ENCODE data around the gene C9orf43. TPM values are rescaled to one million over a fixed set of nuclear protein-coding genes. Genes with fewer than 3 reads are reported as not detected.

The C9orf43 gene
- total RNA-seq, 6 donors from 2014 or later = 0.23 to 3.1 (median 0.43) TPM

DNA sequence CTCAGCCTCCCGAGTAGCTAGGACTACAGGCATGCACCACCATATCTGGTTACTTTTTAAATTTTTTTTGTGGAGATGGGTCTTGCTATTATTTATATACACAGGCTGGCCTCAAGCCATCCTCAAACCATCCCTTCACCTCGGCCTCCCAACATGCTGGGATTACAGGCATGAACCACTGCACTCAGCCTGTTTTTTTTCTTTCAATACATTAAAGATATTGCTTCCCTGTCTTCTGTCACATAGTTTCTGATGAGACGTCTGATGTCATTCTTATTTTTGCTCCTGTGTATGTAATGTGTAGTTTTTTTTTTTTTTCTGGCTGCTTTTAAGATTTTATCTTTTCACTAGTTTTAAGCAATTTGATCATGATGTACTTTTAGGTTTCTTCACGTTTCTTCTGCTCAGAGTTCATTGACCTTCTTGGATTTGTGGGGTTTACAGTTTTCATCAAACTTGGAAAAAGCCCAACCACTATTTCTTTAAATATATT is 41.6 kb downstream of the C9orf43 start:
- H3K4me3 ChIP-seq = no peak overlapping the region
- no peak for TF ChIP-seq POLR2AphosphoS5 (IDR thresholded peaks at IDR 0.05)
- no peak for TF ChIP-seq POLR2A (IDR thresholded peaks at IDR 0.05)
- TF ChIP-seq, protein P1, sequence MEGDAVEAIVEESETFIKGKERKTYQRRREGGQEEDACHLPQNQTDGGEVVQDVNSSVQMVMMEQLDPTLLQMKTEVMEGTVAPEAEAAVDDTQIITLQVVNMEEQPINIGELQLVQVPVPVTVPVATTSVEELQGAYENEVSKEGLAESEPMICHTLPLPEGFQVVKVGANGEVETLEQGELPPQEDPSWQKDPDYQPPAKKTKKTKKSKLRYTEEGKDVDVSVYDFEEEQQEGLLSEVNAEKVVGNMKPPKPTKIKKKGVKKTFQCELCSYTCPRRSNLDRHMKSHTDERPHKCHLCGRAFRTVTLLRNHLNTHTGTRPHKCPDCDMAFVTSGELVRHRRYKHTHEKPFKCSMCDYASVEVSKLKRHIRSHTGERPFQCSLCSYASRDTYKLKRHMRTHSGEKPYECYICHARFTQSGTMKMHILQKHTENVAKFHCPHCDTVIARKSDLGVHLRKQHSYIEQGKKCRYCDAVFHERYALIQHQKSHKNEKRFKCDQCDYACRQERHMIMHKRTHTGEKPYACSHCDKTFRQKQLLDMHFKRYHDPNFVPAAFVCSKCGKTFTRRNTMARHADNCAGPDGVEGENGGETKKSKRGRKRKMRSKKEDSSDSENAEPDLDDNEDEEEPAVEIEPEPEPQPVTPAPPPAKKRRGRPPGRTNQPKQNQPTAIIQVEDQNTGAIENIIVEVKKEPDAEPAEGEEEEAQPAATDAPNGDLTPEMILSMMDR (IDR thresholded peaks at IDR 0.05) = no peak
- no peak for TF ChIP-seq EP300 (IDR thresholded peaks at IDR 0.05)
- no peaks in the 10 kb centered on the region for H3K9me3 ChIP-seq
- WGBS, 2 donors = 81 to 91% methylated on average over 4 of the region's 4 CpGs
- H3K27me3 ChIP-seq = no peaks in the 10 kb centered on the region
- no peak for DNase-seq
- no peaks in the 10 kb centered on the region for H3K36me3 ChIP-seq
- no peak overlapping the region for H3K27ac ChIP-seq
- no peak for ATAC-seq (ENCODE audit: low FRiP score in 2 of 2)
- H3K4me1 ChIP-seq = peaks cover 21 to 28% (median 22%) of the 10 kb centered on the region in 4 donors

DNA sequence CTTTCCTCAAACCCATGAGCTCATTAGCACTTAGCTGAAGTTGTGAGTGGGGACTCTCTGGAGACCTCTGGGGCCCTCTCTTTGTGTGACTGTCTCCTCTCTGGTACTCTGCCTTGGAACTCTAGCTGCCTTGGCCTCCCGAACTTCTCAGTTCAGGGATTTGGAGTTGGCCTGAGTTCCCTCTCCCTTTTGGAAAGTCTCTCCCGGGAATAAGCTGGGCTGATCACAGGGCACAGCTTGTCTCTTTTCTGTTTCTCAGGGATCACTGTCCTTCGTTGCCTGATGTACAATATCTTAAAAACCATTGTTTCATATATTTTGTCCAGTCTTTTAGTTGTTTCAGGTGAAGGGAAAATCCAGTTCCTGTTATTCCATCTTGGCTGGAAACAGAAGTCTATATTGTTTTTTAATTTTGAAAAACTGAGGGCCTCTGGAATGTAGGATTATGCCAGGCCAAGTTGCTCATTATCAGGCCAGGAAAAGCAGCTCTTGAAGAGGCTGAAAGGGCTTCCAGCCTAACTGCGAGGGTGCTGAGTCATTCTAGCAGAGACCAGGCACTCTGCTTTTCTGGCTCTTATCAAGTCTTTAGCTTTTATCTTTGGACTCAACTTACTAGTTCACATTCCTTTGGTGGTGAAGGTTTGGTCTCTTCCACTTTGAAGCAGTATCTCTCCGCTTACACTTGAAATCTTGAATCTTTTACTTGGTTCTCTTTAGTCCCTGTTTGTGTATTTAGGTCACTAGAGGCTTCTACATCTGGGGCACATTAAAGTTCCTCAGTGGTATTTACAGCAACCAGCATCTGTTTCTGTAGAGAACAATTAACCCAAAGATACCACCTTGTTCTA is 44.6 kb downstream of the C9orf43 start:
- no peaks in the 10 kb centered on the region for H3K27me3 ChIP-seq
- DNase-seq (peak in 1 of 2 donors; percentile 76), ATAC-seq (ENCODE audit: low FRiP score in 2 of 2) (peak; percentile 91 to 95)
- H3K9me3 ChIP-seq = no peaks in the 10 kb centered on the region
- H3K4me3 ChIP-seq = no peak overlapping the region
- WGBS, 2 donors = 46 to 56% methylated on average over 5 of the region's 5 CpGs
- peaks cover 17 to 28% (median 21%) of the 10 kb centered on the region in 4 donors for H3K4me1 ChIP-seq
- peak overlapping the region; percentile 78 to 82 (median 82) for H3K27ac ChIP-seq
- no peak for TF ChIP-seq POLR2AphosphoS5 (IDR thresholded peaks at IDR 0.05)
- no peak for TF ChIP-seq POLR2A (IDR thresholded peaks at IDR 0.05)
- TF ChIP-seq, protein P1 (IDR thresholded peaks at IDR 0.05) = no peak
- TF ChIP-seq EP300 (IDR thresholded peaks at IDR 0.05) = no peak
- no peaks in the 10 kb centered on the region for H3K36me3 ChIP-seq

DNA sequence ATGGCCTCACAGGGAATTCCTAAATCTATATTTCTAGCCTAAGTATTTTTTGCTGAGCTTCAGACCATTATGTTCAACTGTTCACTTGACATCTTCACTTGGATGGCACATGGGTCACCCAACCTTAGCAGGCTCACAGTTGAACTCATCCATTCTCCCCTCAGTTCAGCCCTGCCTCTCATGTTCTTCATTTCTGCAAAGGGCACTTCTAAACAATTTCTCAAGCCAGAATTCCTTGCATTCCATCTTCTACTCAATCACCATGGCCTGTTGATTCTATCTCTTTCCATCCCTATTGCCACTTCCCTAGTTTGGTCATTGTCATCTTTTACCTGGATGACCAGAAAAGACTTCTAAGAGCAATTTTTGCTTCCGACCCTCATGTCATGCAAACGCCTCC is 45.7 kb downstream of the C9orf43 start:
- no peak for TF ChIP-seq POLR2A (IDR thresholded peaks at IDR 0.05)
- TF ChIP-seq, protein P1 (IDR thresholded peaks at IDR 0.05) = no peak
- H3K36me3 ChIP-seq = no peaks in the 10 kb centered on the region
- H3K4me1 ChIP-seq = peaks cover 17 to 28% (median 21%) of the 10 kb centered on the region in 4 donors
- no peak overlapping the region for H3K4me3 ChIP-seq
- no peak for DNase-seq
- WGBS, 2 donors = 83 to 91% methylated on average over 2 of the region's 2 CpGs
- peak overlapping the region; percentile 78 to 82 (median 82) for H3K27ac ChIP-seq
- no peaks in the 10 kb centered on the region for H3K9me3 ChIP-seq
- H3K27me3 ChIP-seq = no peaks in the 10 kb centered on the region
- no peak for ATAC-seq (ENCODE audit: low FRiP score in 2 of 2)

DNA sequence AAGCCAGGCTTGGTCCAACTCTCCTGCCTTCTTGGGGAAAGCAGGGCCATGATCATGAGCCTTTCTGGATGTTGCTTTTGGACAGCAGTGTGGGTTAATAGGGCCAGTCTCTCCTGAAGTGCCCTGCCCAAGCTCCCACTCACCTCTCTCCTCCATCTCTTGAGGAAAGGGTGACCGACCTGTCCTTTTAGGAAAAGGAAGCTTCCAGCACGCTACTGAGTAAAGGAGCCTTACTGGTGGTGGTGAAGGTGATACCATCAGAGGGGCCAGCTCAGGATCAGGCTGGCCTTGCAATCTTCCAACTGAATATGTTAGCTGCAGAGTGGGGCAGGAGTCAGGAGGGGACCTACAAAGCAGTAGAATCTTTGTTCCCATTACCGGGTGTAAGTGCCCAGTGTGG is 50.7 kb downstream of the C9orf43 start:
- Histone ChIP-seq H3K4me1 (peaks cover 3 to 21% (median 9%) of the 10 kb centered on the region in 4 donors), H3K4me3 (no peak overlapping the region), H3K27ac (no peak overlapping the region), H3K27me3 (no peaks in the 10 kb centered on the region), H3K36me3 (no peaks in the 10 kb centered on the region), H3K9me3 (no peaks in the 10 kb centered on the region)
- no peak for DNase-seq
- ATAC-seq (ENCODE audit: low FRiP score in 2 of 2) = no peak
- WGBS, 2 donors = 95 to 100% methylated on average over 2 to 3 of the region's 3 CpGs
- TF ChIP-seq POLR2AphosphoS5 (IDR thresholded peaks at IDR 0.05) = no peak
- no peak for TF ChIP-seq EP300 (IDR thresholded peaks at IDR 0.05)

DNA sequence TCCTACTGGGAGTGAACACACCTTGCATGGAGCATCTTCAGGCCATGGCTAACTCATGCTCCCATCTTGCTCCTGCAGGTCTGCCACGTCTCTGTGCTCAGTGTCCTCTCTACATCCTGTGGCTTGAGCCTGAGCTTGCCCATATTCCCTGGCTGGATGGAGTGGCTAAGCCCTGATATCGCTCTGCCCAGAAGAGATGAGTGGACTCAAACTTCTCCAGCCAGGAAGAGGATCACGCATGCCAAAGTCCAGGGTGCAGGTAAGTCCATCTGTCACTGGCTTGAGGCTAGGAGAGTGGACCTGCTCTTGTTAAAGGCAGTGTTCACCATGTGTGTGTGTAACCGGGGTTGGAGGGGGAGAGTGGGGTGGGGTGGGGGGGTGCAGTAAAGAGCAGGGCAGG is 51.4 kb downstream of the C9orf43 start:
- 97 to 98% methylated on average over 3 to 4 of the region's 4 CpGs for WGBS, 2 donors
- ATAC-seq (ENCODE audit: low FRiP score in 2 of 2) = no peak
- Histone ChIP-seq H3K9me3 (no peaks in the 10 kb centered on the region), H3K27me3 (no peaks in the 10 kb centered on the region), H3K36me3 (no peaks in the 10 kb centered on the region), H3K27ac (no peak overlapping the region), H3K4me3 (no peak overlapping the region), H3K4me1 (peaks cover 0 to 19% (median 3%) of the 10 kb centered on the region in 4 donors)
- DNase-seq = no peak
- TF ChIP-seq POLR2AphosphoS5 (IDR thresholded peaks at IDR 0.05) (no peak), POLR2A (IDR thresholded peaks at IDR 0.05) (no peak), EP300 (IDR thresholded peaks at IDR 0.05) (no peak)
- TF ChIP-seq, protein P1 (IDR thresholded peaks at IDR 0.05) = no peak

Measured in upper lobe of left lung (tissue), 6 donors.